ENCODE data around the gene PTPRM. TPM values are rescaled to one million over a fixed set of nuclear protein-coding genes. Genes with fewer than 3 reads are reported as not detected.

PTPRM gene
- total RNA-seq, 1 experiment from 2014 or later: 45.6 TPM

GRCh38 chr18:7668392-7668791, 101.3 kb downstream of the PTPRM start:
- H3K4me1 ChIP-seq (ENCODE audit: insufficient read depth, low read length): no peaks in the 10 kb centered on the region
- H3K9me3 ChIP-seq (ENCODE audit: low read length): no peaks in the 10 kb centered on the region
- no peaks in the 10 kb centered on the region for H3K27me3 ChIP-seq (ENCODE audit: low read length)
- ChIA-PET CTCF (no interaction called here), POLR2A (ENCODE audit: unreplicated experiment) (no interaction called here)
- intact Hi-C loops (cut with micrococcal nuclease): no loop called here
- no peak overlapping the region for H3K4me2 ChIP-seq (ENCODE audit: low read length)
- H3F3A ChIP-seq (ENCODE audit: low read length, unreplicated experiment): no peaks in the 10 kb centered on the region
- DNase-seq: no peak
- no peak overlapping the region for H3K27ac ChIP-seq (ENCODE audit: low read length)
- no peak for ATAC-seq
- BruUV-seq (replicated peaks): no TSS peak
- TF ChIP-seq CTCF (conservative IDR thresholded peaks at IDR 0.05; ENCODE audit: low read depth, low read length) (no peak), EZH2 (IDR thresholded peaks at IDR 0.05; ENCODE audit: low read length, unreplicated experiment) (no peak), EZH2phosphoT487 (IDR thresholded peaks at IDR 0.05; ENCODE audit: borderline replicate concordance, low read length) (no peak)
- H3K9ac ChIP-seq (ENCODE audit: low read length): no peak overlapping the region
- no peaks in the 10 kb centered on the region for H3K9me2 ChIP-seq (replicated peaks; ENCODE audit: low read length)
- H3K36me3 ChIP-seq (ENCODE audit: low read depth, low read length): no peaks in the 10 kb centered on the region
- no peak overlapping the region for H2AFZ ChIP-seq (ENCODE audit: low read length)
- no peaks in the 10 kb centered on the region for H3K79me2 ChIP-seq (ENCODE audit: low read length)
- H3K4me3 ChIP-seq (ENCODE audit: low read length): no peak overlapping the region
- H4K20me1 ChIP-seq (ENCODE audit: low read length): no peaks in the 10 kb centered on the region

- Histone ChIP-seq H3K9me2 (replicated peaks; ENCODE audit: low read length) (no peaks in the 10 kb centered on the region), H3K4me3 (ENCODE audit: low read length) (no peak overlapping the region), H3K79me2 (ENCODE audit: low read length) (no peaks in the 10 kb centered on the region), H3K36me3 (ENCODE audit: low read depth, low read length) (no peaks in the 10 kb centered on the region), H3F3A (ENCODE audit: low read length, unreplicated experiment) (no peaks in the 10 kb centered on the region), H3K4me2 (ENCODE audit: low read length) (no peak overlapping the region), H3K27me3 (ENCODE audit: low read length) (no peaks in the 10 kb centered on the region), H3K4me1 (ENCODE audit: insufficient read depth, low read length) (no peaks in the 10 kb centered on the region), H3K9me3 (ENCODE audit: low read length) (no peaks in the 10 kb centered on the region), H2AFZ (ENCODE audit: low read length) (no peak overlapping the region), H3K27ac (ENCODE audit: low read length) (no peak overlapping the region), H3K9ac (ENCODE audit: low read length) (no peak overlapping the region), H4K20me1 (ENCODE audit: low read length) (no peaks in the 10 kb centered on the region)
- ATAC-seq (no peak), DNase-seq (no peak)
- intact Hi-C loops (cut with micrococcal nuclease): no loop called here
- no peak for TF ChIP-seq EZH2 (IDR thresholded peaks at IDR 0.05; ENCODE audit: low read length, unreplicated experiment)
- TF ChIP-seq EZH2phosphoT487 (IDR thresholded peaks at IDR 0.05; ENCODE audit: borderline replicate concordance, low read length): no peak
- TF ChIP-seq CTCF (conservative IDR thresholded peaks at IDR 0.05; ENCODE audit: low read depth, low read length): no peak
- ChIA-PET POLR2A (ENCODE audit: unreplicated experiment) (no interaction called here), CTCF (no interaction called here)
- BruUV-seq (replicated peaks): no TSS peak
Measured at GRCh38 chr18:7669361-7669760, 102.2 kb downstream of the PTPRM start.

- Histone ChIP-seq H4K20me1 (ENCODE audit: low read length) (no peaks in the 10 kb centered on the region), H3K27ac (ENCODE audit: low read length) (no peak overlapping the region), H3K4me3 (ENCODE audit: low read length) (no peak overlapping the region), H3K4me1 (ENCODE audit: insufficient read depth, low read length) (no peaks in the 10 kb centered on the region), H3K4me2 (ENCODE audit: low read length) (no peak overlapping the region), H3K36me3 (ENCODE audit: low read depth, low read length) (no peaks in the 10 kb centered on the region), H3K79me2 (ENCODE audit: low read length) (no peaks in the 10 kb centered on the region), H3K9ac (ENCODE audit: low read length) (no peak overlapping the region), H3F3A (ENCODE audit: low read length, unreplicated experiment) (no peaks in the 10 kb centered on the region), H3K9me2 (replicated peaks; ENCODE audit: low read length) (no peaks in the 10 kb centered on the region), H3K9me3 (ENCODE audit: low read length) (no peaks in the 10 kb centered on the region), H3K27me3 (ENCODE audit: low read length) (no peaks in the 10 kb centered on the region), H2AFZ (ENCODE audit: low read length) (no peak overlapping the region)
- DNase-seq (no peak), ATAC-seq (no peak)
- POLR2A ChIA-PET (ENCODE audit: unreplicated experiment): no interaction called here
- TF ChIP-seq EZH2phosphoT487 (IDR thresholded peaks at IDR 0.05; ENCODE audit: borderline replicate concordance, low read length) (no peak), EZH2 (IDR thresholded peaks at IDR 0.05; ENCODE audit: low read length, unreplicated experiment) (no peak)
- intact Hi-C loops (cut with micrococcal nuclease): no loop called here
- CTCF ChIA-PET: no interaction called here
- BruUV-seq (replicated peaks): no TSS peak
Measured at GRCh38 chr18:7671105-7671504, 104.0 kb downstream of the PTPRM start.
